Subcutaneous adipose tissue (tissue), 4 donors: ENCODE measurements around the gene NDE1. TPM values are rescaled to one million over a fixed set of nuclear protein-coding genes. Genes with fewer than 3 reads are reported as not detected.

Source experiments
- total RNA-seq, 4 donors: library from RNA; depleted of rRNA; stranded (reverse); fragments of >200 nt; gene quantifications; one replicate each; pipeline ENCODE4 v1.1.0, GENCODE V29; 2016
- TF ChIP-seq, protein P1 (sequence below): fragments of 450-650 bp; IDR thresholded peaks from one replicate; pipeline ENCODE4 v1.5.1; 2016; ENCODE audit warnings: low read depth, mild to moderate bottlenecking, control low read depth, antibody characterized with exemption, moderate library complexity

The NDE1 gene
- total RNA-seq, 4 donors from 2014 or later = 15.1 to 34.8 (median 22.7) TPM

GRCh38 chr16:15631730-15632409, 18.2 kb upstream of the NDE1 start:
- TF ChIP-seq, protein P1, sequence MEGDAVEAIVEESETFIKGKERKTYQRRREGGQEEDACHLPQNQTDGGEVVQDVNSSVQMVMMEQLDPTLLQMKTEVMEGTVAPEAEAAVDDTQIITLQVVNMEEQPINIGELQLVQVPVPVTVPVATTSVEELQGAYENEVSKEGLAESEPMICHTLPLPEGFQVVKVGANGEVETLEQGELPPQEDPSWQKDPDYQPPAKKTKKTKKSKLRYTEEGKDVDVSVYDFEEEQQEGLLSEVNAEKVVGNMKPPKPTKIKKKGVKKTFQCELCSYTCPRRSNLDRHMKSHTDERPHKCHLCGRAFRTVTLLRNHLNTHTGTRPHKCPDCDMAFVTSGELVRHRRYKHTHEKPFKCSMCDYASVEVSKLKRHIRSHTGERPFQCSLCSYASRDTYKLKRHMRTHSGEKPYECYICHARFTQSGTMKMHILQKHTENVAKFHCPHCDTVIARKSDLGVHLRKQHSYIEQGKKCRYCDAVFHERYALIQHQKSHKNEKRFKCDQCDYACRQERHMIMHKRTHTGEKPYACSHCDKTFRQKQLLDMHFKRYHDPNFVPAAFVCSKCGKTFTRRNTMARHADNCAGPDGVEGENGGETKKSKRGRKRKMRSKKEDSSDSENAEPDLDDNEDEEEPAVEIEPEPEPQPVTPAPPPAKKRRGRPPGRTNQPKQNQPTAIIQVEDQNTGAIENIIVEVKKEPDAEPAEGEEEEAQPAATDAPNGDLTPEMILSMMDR = no peak

DNA sequence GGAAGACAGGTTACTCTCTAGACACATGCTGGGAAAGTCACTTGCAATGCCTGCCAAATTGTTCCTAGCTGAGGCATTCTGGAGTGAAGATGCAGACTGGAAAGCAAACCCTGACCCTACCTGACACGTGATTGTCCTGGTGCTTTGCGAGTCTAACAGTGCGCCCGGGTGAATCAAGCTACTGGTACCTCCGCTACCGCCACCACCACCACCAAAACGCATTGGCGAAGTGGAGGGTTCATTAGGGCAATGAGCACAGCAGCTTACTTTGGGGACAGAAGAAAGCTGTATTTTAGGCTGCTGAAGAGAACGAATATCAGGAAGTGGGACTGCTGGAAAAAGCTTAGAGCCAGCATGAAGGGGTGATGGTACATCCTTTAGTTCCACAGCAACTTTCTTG, 14.1 kb upstream of the NDE1 start:
- TF ChIP-seq, protein P1 = no peak

DNA sequence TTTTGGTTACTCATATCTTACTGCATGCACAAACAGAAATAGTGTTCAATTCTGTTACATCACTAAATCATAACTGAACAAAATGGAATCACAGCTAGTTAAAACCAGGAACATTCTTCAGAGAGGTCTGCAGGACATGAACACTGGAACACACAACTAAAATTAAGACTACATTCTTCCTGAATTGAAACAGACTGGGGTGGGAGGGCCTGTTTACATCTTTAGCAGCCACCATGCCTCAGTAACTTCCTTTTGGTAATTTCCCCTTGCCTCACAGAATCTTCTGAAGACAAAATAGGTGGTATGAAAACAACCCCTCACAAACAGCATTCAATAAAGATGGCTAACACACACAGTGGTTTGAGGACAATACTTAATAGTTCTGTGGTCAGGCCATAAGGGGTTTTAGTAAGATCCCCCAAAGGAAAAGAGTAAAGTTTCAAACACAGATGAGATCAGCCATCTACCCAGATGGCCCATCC, 13.6 kb upstream of the NDE1 start:
- TF ChIP-seq, protein P1 = no peak

DNA sequence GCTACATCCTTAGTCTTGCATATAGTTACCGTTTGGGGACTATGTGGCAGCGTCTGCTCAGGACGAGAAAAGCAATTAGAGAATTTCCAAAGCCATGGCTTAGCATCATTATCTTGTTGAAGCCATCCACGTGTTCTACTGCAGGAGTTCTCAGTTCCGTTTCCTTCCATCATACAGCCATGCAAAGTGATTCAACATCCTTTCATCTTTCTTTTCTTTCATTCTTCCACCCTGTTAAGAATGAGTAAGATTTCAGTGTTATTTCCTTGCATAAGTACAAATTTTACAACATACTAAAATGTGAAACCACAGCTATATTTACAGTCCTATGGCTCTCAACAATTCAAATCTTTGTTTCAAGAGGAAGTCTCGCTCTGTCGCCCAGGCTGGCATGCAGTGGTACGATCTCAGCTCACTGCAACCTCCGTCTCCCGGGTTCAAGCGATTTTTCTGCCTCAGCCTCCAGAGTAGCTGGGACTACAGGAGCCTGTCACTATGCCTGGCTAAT, 10.9 kb upstream of the NDE1 start:
- TF ChIP-seq, protein P1 = no peak

GRCh38 chr16:15640966-15641365, 9.1 kb upstream of the NDE1 start:
- TF ChIP-seq, protein P1 = no peak

- TF ChIP-seq, protein P1 = no peak
These were observed 8.1 kb upstream of the NDE1 start for GRCh38 chr16:15641753-15642556.

DNA sequence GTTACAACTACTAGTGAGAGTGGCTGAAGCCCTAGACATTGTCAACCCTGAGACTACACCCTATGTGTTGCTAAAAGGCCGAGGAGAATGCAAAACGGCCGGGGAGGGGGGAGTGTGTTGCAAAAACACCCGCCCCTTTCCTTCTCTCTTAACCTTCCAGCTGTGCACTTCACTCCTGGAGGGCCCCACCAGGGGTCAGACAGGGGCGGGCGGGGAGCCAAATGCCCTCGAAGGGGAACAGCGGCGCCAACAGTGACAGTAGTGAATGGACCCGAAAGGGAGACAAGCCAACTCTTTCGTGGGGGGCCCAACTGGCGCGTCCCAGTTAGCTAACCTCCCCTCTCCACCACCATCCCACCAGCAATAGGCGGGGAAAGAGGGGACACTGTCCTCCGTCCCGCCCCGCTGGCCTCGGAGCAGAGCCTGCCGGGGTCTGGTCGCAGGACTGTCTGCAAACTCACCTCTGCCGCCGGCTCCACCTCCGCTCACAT, 7.4 kb upstream of the NDE1 start:
- TF ChIP-seq, protein P1 = no peak
